GM19372 (cell line): ENCODE measurements around the gene CTNNA3.

Source experiments
- ATAC-seq: cut with Tn5 transposase; IDR thresholded peaks from one replicate; pipeline ENCODE4 v1.9.1; 2021; ENCODE audit warnings: mild to moderate bottlenecking, low read depth, moderate library complexity; ENCODE audit not compliant: unreplicated experiment

The CTNNA3 gene

DNA sequence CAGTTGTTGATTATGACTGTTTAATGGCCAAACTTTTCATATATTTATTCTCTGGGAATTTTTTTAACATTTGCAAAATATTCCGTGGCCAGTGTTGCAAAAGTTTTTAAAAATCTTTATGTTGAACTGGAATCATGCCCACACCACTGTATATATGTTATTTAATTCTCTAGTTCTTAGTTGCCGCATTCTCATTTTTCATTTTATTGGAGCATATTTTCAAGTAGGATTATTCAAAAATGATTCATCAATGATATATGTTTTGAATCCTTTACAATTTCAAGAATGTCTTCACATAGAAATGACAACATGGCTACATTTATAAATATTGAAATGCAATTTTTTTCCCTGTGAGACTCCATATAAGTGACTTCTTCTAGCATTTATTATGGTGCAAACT, 958.8 kb downstream of the CTNNA3 start:
- ATAC-seq = no peak

DNA sequence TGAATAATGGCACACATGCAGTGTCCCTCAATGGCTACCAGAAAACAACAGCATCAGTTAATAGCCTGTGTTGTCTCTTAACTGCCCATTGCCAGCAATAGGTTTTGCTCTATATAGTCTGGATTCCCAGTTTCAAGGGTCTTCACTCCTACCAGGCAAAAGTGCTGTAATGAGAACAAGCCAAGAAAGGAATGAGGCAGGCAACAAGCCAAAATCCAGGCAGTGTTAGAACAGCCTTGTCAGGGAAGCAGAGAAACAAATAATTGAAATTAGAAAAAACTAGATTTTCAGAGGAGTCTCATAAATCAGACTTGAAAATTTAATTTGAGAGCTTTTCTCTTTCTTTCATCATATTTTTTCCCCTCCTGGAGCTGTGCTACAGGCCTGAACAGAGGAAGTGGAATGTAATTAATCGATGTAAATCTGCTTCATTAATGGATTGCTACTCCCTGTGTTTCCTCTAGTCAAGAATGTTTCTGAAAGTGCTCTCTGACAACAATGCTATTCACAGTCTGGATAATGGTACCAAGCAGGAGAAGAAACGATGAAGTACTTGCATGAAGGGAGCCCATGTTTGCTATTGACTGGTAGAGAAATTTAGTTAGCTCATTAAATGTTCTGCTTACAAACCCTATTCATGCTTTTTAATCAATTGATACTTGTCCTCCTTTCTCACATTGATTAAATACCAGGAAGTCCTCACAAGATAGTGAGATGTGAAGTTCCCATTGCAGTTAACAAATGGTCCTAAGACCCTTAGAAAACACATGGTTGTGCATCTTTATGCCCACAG, 972.2 kb downstream of the CTNNA3 start:
- no peak for ATAC-seq

DNA sequence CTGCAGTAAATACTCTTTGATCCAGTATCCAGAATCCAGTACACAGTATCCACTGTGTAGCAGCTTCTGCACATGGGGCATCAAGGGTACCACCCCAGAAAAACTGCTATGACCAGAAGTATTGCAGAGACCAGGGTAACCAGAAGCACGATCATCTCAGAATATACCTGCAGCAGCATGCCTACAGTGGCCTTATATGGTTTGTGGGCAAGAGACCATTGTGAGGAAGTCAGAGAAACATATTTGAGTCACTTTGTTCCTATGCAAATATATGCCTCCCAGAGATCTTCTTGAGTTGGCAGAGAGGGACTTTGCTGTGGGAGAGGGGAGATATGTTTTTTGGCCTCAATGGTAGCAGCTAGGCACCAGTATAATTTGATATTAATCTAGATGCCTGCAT, 976.5 kb downstream of the CTNNA3 start:
- ATAC-seq = no peak

DNA sequence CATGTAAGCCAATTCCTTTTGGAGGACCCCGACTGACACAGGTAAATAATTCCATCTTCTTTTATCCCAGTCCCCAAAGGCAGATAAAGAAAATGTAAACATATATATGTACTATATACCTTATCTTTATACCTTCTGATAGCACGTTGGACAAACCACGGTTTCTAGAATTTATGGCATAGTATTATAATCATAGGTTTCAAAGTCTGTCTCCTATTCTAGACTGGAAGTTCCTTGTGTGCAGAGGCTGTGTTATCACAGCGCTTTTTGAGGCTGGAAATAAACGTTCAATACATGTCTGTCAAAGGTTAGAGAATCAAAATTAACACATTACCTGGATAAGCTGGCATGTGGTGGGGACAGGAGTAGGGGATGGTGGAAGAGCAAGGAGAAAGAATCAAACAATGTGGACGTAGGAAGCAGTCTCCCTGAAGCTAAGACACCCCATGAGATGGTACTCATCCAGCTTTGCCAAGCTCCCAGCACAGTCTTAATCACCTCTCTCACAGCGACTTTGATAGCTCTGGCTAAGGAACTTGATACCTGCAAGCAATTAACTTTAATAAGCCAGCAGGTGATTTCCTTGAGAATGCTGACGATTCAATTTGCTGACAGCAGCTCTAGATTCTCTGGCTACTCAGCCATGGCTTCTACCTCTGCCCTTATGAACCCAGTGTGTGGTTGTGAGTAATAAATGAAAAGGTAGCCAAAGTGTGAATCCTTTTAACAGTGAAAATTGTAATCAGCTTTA, 978.6 kb downstream of the CTNNA3 start:
- no peak for ATAC-seq

DNA sequence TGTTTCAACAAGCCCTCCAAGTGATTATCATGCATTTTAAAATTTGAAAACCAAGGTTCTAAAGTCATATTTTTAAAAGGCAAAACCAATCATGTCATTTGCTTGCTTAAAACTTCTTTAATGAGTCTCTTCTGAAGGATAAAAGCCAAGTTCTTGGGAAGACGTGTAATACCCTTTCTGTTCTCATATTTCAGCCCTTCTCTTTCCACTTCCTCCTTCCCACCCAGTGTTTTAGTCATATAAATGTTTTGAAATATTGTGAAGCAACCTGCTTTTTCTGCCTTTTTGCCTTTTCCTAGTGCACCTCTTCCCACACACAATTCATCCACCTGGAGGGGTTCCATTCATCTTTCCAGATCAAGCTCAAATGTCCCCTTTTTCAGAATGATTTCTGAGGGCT, 981.3 kb downstream of the CTNNA3 start:
- ATAC-seq = no peak

DNA sequence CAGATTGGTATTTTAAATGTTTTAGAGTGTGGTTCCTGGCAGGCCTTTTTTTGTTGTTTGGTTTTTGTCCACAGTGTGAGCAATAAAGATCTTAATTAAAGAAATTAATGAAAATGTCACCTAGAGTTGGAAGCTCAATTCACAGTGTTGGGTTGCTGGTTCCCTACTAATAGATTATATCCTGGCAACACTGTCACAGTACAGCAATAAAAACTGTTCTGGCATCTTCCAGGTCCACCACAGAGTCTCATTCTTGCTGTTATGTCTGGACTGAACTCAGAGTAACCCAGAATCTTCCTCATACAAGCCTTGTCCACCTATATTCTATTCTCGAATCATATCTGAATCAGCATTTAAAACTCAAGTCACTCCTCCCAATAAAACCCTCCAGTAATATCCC, 982.6 kb downstream of the CTNNA3 start:
- no peak for ATAC-seq

DNA sequence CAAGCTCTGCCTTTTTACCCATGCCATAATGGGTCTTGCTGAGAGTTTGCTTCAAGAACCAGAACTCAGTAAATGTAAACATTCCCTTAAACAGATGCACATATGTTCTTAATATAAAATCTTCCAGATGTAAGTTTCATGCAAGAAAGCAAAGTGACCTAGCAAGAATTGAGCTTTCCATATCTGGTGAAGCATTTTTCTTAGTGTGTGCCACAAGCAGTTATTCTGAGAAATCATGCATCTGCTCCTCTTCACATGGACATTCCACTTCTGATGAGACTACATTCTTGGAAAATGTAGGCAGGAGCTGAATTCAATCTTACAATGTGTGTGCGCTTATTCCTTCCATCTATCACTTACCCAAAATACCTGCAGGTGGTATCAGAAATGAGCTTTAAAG, 997.9 kb downstream of the CTNNA3 start:
- no peak for ATAC-seq

DNA sequence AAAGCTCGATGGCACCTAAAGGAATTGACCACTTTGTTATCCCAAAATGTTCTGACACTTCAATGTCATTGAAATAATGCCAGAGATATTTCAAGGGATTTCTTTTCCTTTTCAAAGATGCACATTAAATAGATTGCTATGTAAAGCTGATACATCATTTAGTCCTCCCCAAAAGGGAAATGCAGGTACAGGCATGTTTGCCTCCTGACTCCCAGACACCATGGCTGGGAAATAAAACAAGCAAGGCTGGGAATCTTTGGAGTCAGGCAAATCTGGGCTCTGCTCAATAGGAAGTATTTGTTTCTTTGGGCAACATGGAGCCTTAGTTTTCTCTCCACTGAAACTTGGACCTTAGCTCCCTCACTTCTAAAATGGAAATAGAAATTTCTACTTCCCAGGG, 1000.9 kb downstream of the CTNNA3 start:
- ATAC-seq = no peak

DNA sequence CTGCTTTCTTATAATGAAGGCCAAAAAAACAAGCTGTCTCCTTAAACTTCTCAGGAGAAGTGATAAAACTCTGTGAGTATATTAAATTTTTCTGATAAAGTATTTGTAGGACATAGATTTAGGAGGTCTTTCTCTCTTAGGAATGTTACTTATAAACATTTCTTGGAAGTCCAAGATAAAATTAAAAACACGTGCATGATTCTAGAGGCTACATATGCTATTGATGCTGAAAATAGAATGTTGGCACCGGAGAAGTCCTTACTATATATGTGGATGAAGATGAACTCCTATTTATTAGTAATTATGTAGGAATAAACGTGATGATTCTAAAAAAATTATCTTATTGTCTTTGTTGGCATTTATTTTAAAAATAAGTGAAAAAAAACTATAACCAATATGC, 1011.4 kb downstream of the CTNNA3 start:
- ATAC-seq = no peak

- no peak for ATAC-seq
Measured at GRCh38 chr10:66680886-66681285, 1015.1 kb downstream of the CTNNA3 start.

GRCh38 chr10:66678521-66678920, 1017.5 kb downstream of the CTNNA3 start:
- ATAC-seq = no peak

DNA sequence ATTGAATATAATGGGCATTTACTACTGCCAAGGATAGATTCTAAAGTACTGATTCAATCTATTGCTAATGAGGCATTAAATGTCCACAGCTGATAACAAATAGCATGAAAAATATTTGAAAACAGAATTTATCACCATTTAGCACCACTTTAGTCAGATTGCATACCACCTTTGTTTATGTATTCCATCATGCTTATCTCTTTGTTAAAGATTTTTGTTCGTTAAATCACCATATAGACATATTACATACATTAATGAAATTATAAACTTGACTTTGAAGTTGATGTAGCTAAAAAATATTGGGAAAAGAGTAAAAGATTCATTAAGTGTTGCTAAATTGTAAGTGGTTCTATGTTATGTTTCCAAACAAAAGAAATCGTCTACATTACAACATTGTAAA, 1022.9 kb downstream of the CTNNA3 start:
- ATAC-seq = no peak

- ATAC-seq = no peak
Measured at GRCh38 chr10:66671562-66671961, 1024.4 kb downstream of the CTNNA3 start.

GRCh38 chr10:66671064-66671463, 1024.9 kb downstream of the CTNNA3 start:
- ATAC-seq = no peak

- ATAC-seq = no peak
Measured at GRCh38 chr10:66656499-66656898, 1039.5 kb downstream of the CTNNA3 start.

- no peak for ATAC-seq
Measured at GRCh38 chr10:66654861-66655260, 1041.1 kb downstream of the CTNNA3 start.

DNA sequence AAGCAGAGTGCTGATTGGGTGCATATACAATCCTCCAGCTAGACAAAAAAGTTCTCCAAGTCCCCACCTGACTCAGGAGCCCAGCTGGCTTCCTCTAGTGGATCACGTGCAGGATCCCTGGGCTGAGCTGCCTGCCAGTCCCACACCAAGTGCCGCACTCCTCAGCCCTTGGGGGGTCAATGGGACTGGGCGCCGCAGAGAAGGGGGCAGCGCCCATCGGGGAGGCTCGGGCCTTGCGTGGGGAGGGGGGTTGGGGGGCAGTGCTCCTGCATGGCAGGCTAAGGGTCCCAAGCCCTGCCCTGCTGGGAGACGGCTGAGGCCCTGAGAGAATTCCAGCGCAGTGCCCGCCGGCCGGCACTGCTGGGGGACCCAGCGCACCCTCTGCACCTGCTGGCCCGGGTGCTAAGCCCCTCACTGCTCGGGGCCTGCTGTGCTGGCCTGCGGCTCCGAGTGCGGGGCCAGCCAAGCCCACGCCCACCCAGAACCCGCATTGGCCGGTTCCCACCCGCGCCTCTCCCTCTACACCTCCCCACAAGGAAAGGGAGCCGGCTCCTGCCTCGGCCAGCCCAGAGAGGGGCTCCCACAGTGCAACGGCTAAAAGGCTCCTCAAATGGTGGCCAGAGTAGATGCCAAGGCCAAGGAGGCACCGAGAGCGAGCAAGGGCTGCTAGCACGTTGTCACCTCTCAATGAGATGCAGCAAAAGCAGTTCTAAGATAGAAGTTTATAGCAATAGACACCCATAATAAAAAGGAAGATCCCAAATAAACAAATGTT, 1044.5 kb downstream of the CTNNA3 start:
- no peak for ATAC-seq

GRCh38 chr10:66649626-66650025, 1046.4 kb downstream of the CTNNA3 start:
- ATAC-seq = no peak

GRCh38 chr10:66642217-66642616, 1053.8 kb downstream of the CTNNA3 start:
- ATAC-seq = no peak

DNA sequence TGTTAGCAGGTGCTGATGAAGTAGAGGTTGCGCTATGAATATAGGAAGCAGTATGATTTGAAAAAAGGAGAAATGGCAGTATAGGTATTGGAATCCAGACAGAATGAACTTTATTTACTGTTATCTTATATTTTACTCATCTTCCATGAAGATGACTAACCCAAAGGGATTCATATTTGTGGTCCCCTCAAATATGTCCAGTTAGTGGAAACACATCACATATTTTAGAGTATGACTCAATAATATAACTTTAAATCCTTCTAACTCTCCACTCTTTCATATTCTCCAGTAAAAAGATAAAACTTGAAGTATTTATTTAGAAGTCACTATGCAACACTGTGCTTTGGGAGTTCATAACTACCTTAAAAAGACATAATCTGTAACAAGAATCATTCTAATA, 1056.6 kb downstream of the CTNNA3 start:
- no peak for ATAC-seq
